ENCODE data around the gene P2RX1. TPM values are rescaled to one million over a fixed set of nuclear protein-coding genes. Genes with fewer than 3 reads are reported as not detected.

Gene P2RX1
- polyA plus RNA-seq, result 97.1 TPM
- long read RNA-seq, donor 1, transcript P2RX1-201 (12 exons, 2,697 nt), result major isoform, 5 of 7 reads
- long read RNA-seq, donor 1, partial matches to known transcripts, result 0 of 7 reads
- long read RNA-seq, donor 1, other reads (novel, unspliced or antisense), result 0 of 7 reads
- long read RNA-seq, donor 2, transcript P2RX1-201 (12 exons, 2,697 nt), result major isoform, 12 of 18 reads
- long read RNA-seq, donor 2, partial matches to known transcripts, result 5 of 18 reads
- long read RNA-seq, donor 2, other reads (novel, unspliced or antisense), result 0 of 18 reads
- long read RNA-seq, donor 3, result 0 reads
- long read RNA-seq, donor 4, result 0 reads
- long read RNA-seq, donor 5, transcript P2RX1-201 (12 exons, 2,697 nt), result major isoform, 10 of 12 reads
- long read RNA-seq, donor 5, partial matches to known transcripts, result 0 of 12 reads
- long read RNA-seq, donor 5, other reads (novel, unspliced or antisense), result 0 of 12 reads
- long read RNA-seq, donor 6, transcript P2RX1-201 (12 exons, 2,697 nt), result major isoform, 22 of 24 reads
- long read RNA-seq, donor 6, partial matches to known transcripts, result 0 of 24 reads
- long read RNA-seq, donor 6, other reads (novel, unspliced or antisense), result 0 of 24 reads
- long read RNA-seq, donor 7, partial matches to known transcripts, result 0 of 4 reads
- long read RNA-seq, donor 7, other reads (novel, unspliced or antisense), result 0 of 4 reads
- long read RNA-seq, donor 8, transcript P2RX1-201 (12 exons, 2,697 nt), result major isoform, 10 of 30 reads
- long read RNA-seq, donor 8, partial matches to known transcripts, result 17 of 30 reads
- long read RNA-seq, donor 8, other reads (novel, unspliced or antisense), result 0 of 30 reads
- long read RNA-seq, donor 9, transcript P2RX1-201 (12 exons, 2,697 nt), result major isoform, 8 of 11 reads
- long read RNA-seq, donor 9, partial matches to known transcripts, result 0 of 11 reads
- long read RNA-seq, donor 9, other reads (novel, unspliced or antisense), result 0 of 11 reads
- long read RNA-seq, donor 10, transcript P2RX1-201 (12 exons, 2,697 nt), result major isoform, 12 of 15 reads
- long read RNA-seq, donor 10, partial matches to known transcripts, result 0 of 15 reads
- long read RNA-seq, donor 10, other reads (novel, unspliced or antisense), result 0 of 15 reads
- long read RNA-seq, donor 11, transcript P2RX1-201 (12 exons, 2,697 nt), result major isoform, 9 of 12 reads
- long read RNA-seq, donor 11, partial matches to known transcripts, result 0 of 12 reads
- long read RNA-seq, donor 11, other reads (novel, unspliced or antisense), result 0 of 12 reads

GRCh38 chr17:3915995-3916696, at the start of gene P2RX1:
Gene P2RX1 (minus strand): TSS chr17:3916465. CDS start chr17:3916225, 240 bp downstream.
- peak within 1 kb of the TSS; percentile 89 for H3K27ac ChIP-seq (ENCODE audit: low read length)
- peaks cover 3% of the 10 kb centered on the region for H3K36me3 ChIP-seq (ENCODE audit: control insufficient read depth, insufficient read depth, low read length)
- H3K4me3 ChIP-seq (ENCODE audit: low read length), result peak within 1 kb of the TSS; percentile 55
- H3K27me3 ChIP-seq (ENCODE audit: control insufficient read depth, insufficient read depth, low read length), result no peaks in the 10 kb centered on the region
- DNase-seq, result peak; percentile 73 to 87
- no CpG with 5 or more reads among the region's 28 CpGs for WGBS (ENCODE audit: insufficient coverage, low lambda C conversion rate)
- H3K4me1 ChIP-seq (ENCODE audit: control insufficient read depth, insufficient read depth, low read length), result peaks cover 49% of the 10 kb centered on the region
- peaks cover 4% of the 10 kb centered on the region for H3K9me3 ChIP-seq (ENCODE audit: control insufficient read depth, low read depth, low read length)

GRCh38 chr17:3965118-3965800, 49.0 kb upstream of the P2RX1 start:
- H3K4me3 ChIP-seq (ENCODE audit: low read length), result peak overlapping the region; percentile 50
- no CpG with 5 or more reads among the region's 17 CpGs for WGBS (ENCODE audit: insufficient coverage, low lambda C conversion rate)
- H3K27me3 ChIP-seq (ENCODE audit: control insufficient read depth, insufficient read depth, low read length), result peaks cover 13% of the 10 kb centered on the region
- DNase-seq, result peak; percentile 75 to 88
- H3K9me3 ChIP-seq (ENCODE audit: control insufficient read depth, low read depth, low read length), result peaks cover 4% of the 10 kb centered on the region
- no peaks in the 10 kb centered on the region for H3K36me3 ChIP-seq (ENCODE audit: control insufficient read depth, insufficient read depth, low read length)
- H3K4me1 ChIP-seq (ENCODE audit: control insufficient read depth, insufficient read depth, low read length), result peaks cover 49% of the 10 kb centered on the region
- peak overlapping the region; percentile 95 for H3K27ac ChIP-seq (ENCODE audit: low read length)

GRCh38 chr17:3964203-3965117, 48.2 kb upstream of the P2RX1 start, which contains the start of gene ATP2A3:
Gene ATP2A3 (minus strand): TSS chr17:3964437. CDS start chr17:3964291, 146 bp downstream.
- WGBS (ENCODE audit: insufficient coverage, low lambda C conversion rate), result no CpG with 5 or more reads among the region's 92 CpGs
- DNase-seq, result peak in 1 of 2 donors; percentile 72
- Histone ChIP-seq H3K4me3 (ENCODE audit: low read length) (peak within 1 kb of the TSS; percentile 50), H3K4me1 (ENCODE audit: control insufficient read depth, insufficient read depth, low read length) (peaks cover 57% of the 10 kb centered on the region), H3K27me3 (ENCODE audit: control insufficient read depth, insufficient read depth, low read length) (peaks cover 13% of the 10 kb centered on the region), H3K27ac (ENCODE audit: low read length) (peak within 1 kb of the TSS; percentile 95), H3K9me3 (ENCODE audit: control insufficient read depth, low read depth, low read length) (peaks cover 5% of the 10 kb centered on the region), H3K36me3 (ENCODE audit: control insufficient read depth, insufficient read depth, low read length) (no peaks in the 10 kb centered on the region)

- peaks cover 5% of the 10 kb centered on the region for H3K9me3 ChIP-seq (ENCODE audit: control insufficient read depth, low read depth, low read length)
- peak in 1 of 2 donors; percentile 30 for DNase-seq
- H3K4me3 ChIP-seq (ENCODE audit: low read length), result peak overlapping the region; percentile 42
- H3K27me3 ChIP-seq (ENCODE audit: control insufficient read depth, insufficient read depth, low read length), result peaks cover 13% of the 10 kb centered on the region
- H3K27ac ChIP-seq (ENCODE audit: low read length), result no peak overlapping the region
- WGBS (ENCODE audit: insufficient coverage, low lambda C conversion rate), result no CpG with 5 or more reads among the region's 64 CpGs
- no peaks in the 10 kb centered on the region for H3K36me3 ChIP-seq (ENCODE audit: control insufficient read depth, insufficient read depth, low read length)
- peaks cover 63% of the 10 kb centered on the region for H3K4me1 ChIP-seq (ENCODE audit: control insufficient read depth, insufficient read depth, low read length)
These were observed 47.3 kb upstream of the P2RX1 start for GRCh38 chr17:3963237-3964201.

- Histone ChIP-seq H3K27ac (ENCODE audit: low read length) (no peak overlapping the region), H3K4me3 (ENCODE audit: low read length) (peak overlapping the region; percentile 42)
These were observed 46.6 kb upstream of the P2RX1 start for GRCh38 chr17:3962965-3963236.

GRCh38 chr17:3962217-3962964, 46.1 kb upstream of the P2RX1 start:
- no peak overlapping the region for H3K4me3 ChIP-seq (ENCODE audit: low read length)
- peaks cover 13% of the 10 kb centered on the region for H3K27me3 ChIP-seq (ENCODE audit: control insufficient read depth, insufficient read depth, low read length)
- peaks cover 5% of the 10 kb centered on the region for H3K9me3 ChIP-seq (ENCODE audit: control insufficient read depth, low read depth, low read length)
- no peak for DNase-seq
- H3K4me1 ChIP-seq (ENCODE audit: control insufficient read depth, insufficient read depth, low read length), result peaks cover 59% of the 10 kb centered on the region
- WGBS (ENCODE audit: insufficient coverage, low lambda C conversion rate), result no CpG with 5 or more reads among the region's 11 CpGs
- H3K27ac ChIP-seq (ENCODE audit: low read length), result no peak overlapping the region
- no peaks in the 10 kb centered on the region for H3K36me3 ChIP-seq (ENCODE audit: control insufficient read depth, insufficient read depth, low read length)

More at GRCh38 chr17:3962965-3963236, 46.6 kb upstream of the P2RX1 start:
- no peak for DNase-seq
- Histone ChIP-seq H3K36me3 (ENCODE audit: control insufficient read depth, insufficient read depth, low read length) (no peaks in the 10 kb centered on the region), H3K9me3 (ENCODE audit: control insufficient read depth, low read depth, low read length) (peaks cover 5% of the 10 kb centered on the region), H3K27me3 (ENCODE audit: control insufficient read depth, insufficient read depth, low read length) (peaks cover 13% of the 10 kb centered on the region), H3K4me1 (ENCODE audit: control insufficient read depth, insufficient read depth, low read length) (peaks cover 61% of the 10 kb centered on the region)

- H3K9me3 ChIP-seq (ENCODE audit: control insufficient read depth, low read depth, low read length), result peaks cover 5% of the 10 kb centered on the region
- no peak for DNase-seq
- peaks cover 53% of the 10 kb centered on the region for H3K4me1 ChIP-seq (ENCODE audit: control insufficient read depth, insufficient read depth, low read length)
- H3K36me3 ChIP-seq (ENCODE audit: control insufficient read depth, insufficient read depth, low read length), result no peaks in the 10 kb centered on the region
- 0% methylated on average over 1 of the region's 5 CpGs for WGBS (ENCODE audit: insufficient coverage, low lambda C conversion rate)
- H3K4me3 ChIP-seq (ENCODE audit: low read length), result no peak overlapping the region
- peaks cover 13% of the 10 kb centered on the region for H3K27me3 ChIP-seq (ENCODE audit: control insufficient read depth, insufficient read depth, low read length)
- H3K27ac ChIP-seq (ENCODE audit: low read length), result no peak overlapping the region
These were observed 45.3 kb upstream of the P2RX1 start for GRCh38 chr17:3961564-3962047.

All from large intestine (tissue), 12 donors.